WTC11 (cell line): ENCODE measurements around the gene NUP93.

Experiments
- ATF2 ChIP-seq: sonication (generic); formaldehyde crosslinking; IDR thresholded peaks from 2 replicates; pipeline ENCODE4 v1.8.1; 2022; ENCODE audit warnings: low read depth, missing genetic modification reagents, borderline replicate concordance
- CBFB ChIP-seq: sonication (generic); formaldehyde crosslinking; IDR thresholded peaks from 2 replicates; pipeline ENCODE4 v1.8.1; 2022; ENCODE audit warnings: mild to moderate bottlenecking, low read depth, missing genetic modification reagents
- CTCF ChIP-seq: fragments of 200-600 bp; IDR thresholded peaks from 2 replicates; pipeline ENCODE4 v1.8.0; 2022; ENCODE audit warnings: antibody characterized with exemption
- FOXK1 ChIP-seq: sonication (generic); formaldehyde crosslinking; IDR thresholded peaks from 2 replicates; pipeline ENCODE4 v1.8.0; 2022; ENCODE audit warnings: mild to moderate bottlenecking, moderate library complexity, missing genetic modification reagents
- NFATC4 ChIP-seq: fragments of 250-450 bp; sonication (Bioruptor Pico); IDR thresholded peaks from 2 replicates; pipeline ENCODE4 v1.9.0; 2021; ENCODE audit warnings: mild to moderate bottlenecking
- ZBTB43 ChIP-seq: sonication (generic); formaldehyde crosslinking; IDR thresholded peaks from 2 replicates; pipeline ENCODE4 v1.8.1; 2023; ENCODE audit warnings: mild to moderate bottlenecking, missing genetic modification reagents
- TF ChIP-seq, protein P1 (sequence below): sonication (generic); formaldehyde crosslinking; IDR thresholded peaks from 2 replicates; pipeline ENCODE4 v1.8.1; 2022; ENCODE audit warnings: mild to moderate bottlenecking, missing genetic modification reagents, moderate library complexity, borderline replicate concordance
- TF ChIP-seq, protein P2 (sequence below): sonication (generic); formaldehyde crosslinking; conservative IDR thresholded peaks from 2 replicates; pipeline ENCODE4 v1.8.1; 2022; ENCODE audit warnings: mild to moderate bottlenecking, missing genetic modification reagents

DNA sequence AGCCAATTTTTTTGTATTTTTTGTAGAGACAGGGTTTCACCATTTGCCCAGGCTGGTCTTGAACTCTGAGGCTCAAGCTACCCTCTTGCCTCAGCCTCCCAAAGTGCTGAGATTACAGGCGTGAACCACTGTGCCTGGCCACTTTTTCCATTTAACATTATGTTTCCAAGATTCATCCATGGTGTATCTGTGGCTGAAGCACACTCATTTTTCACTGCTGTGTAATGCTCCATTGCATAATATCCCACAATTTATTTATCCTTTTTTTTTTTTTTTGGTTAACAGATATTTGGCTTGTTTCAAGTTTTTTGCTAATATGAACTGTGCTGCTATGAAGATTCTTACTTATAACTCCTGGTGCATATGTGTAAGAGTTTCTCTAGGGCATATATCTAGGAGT, 1.9 kb upstream of the NUP93 start:
- TF ChIP-seq, protein P1, sequence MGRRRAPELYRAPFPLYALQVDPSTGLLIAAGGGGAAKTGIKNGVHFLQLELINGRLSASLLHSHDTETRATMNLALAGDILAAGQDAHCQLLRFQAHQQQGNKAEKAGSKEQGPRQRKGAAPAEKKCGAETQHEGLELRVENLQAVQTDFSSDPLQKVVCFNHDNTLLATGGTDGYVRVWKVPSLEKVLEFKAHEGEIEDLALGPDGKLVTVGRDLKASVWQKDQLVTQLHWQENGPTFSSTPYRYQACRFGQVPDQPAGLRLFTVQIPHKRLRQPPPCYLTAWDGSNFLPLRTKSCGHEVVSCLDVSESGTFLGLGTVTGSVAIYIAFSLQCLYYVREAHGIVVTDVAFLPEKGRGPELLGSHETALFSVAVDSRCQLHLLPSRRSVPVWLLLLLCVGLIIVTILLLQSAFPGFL (CRISPR knock-in tag) = no peak
- TF ChIP-seq CTCF (no peak), ZBTB43 (no peak), CBFB (no peak), ATF2 (CRISPR knock-in tag) (no peak), FOXK1 (CRISPR knock-in tag) (no peak), NFATC4 (no peak)
- TF ChIP-seq, protein P2, sequence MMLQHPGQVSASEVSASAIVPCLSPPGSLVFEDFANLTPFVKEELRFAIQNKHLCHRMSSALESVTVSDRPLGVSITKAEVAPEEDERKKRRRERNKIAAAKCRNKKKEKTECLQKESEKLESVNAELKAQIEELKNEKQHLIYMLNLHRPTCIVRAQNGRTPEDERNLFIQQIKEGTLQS = no peak
